Natural killer cell treated with Interleukin-12 subunit alpha and Interleukin-12 subunit beta and Interleukin-15 and Interleukin-18, amount 100 ng/mL, for 72 hours (primary cell): Measurements from ENCODE around the gene BCAS3. TPM values are rescaled to one million over a fixed set of nuclear protein-coding genes. Genes with fewer than 3 reads are reported as not detected.
A peak's percentile ranks its signal among the peaks of the same experiment; 100 is the strongest.

Experiments
- ATAC-seq, 2 donors: fragments of 150-1000 bp; cut with Tn5 transposase in 1 of 2; sonication (Bioruptor Pico), chemical (Tn5 transposase) in 1 of 2; 2 replicates each; pipeline ENCODE4 v1.10.0; 2021
- DNase-seq: peaks from one replicate; pipeline ENCODE4 v3.0.0; 2022; ENCODE audit warnings: low spot score
- H3K27ac Mint-ChIP-seq, 2 donors: 1 replicate in 1 of 2; 2 replicates in 1 of 2; pipeline ENCODE4 v1.8.0; 2022; ENCODE audit warnings: mixed read lengths in 2 of 2, mild to moderate bottlenecking in 1 of 2, moderate library complexity in 1 of 2
- H3K27me3 Mint-ChIP-seq, 2 donors: 1 replicate in 1 of 2; 2 replicates in 1 of 2; pipeline ENCODE4 v1.8.0; 2022; ENCODE audit warnings: mixed read lengths in 2 of 2
- H3K36me3 Mint-ChIP-seq: one replicate; pipeline ENCODE4 v1.8.0; 2022; ENCODE audit warnings: mixed read lengths
- H3K4me1 Mint-ChIP-seq, 2 donors: 1 replicate in 1 of 2; 2 replicates in 1 of 2; pipeline ENCODE4 v1.8.0; 2022; ENCODE audit warnings: low read depth in 2 of 2, mixed read lengths in 2 of 2, mild to moderate bottlenecking in 1 of 2
- H3K4me3 Mint-ChIP-seq: one replicate; pipeline ENCODE4 v1.8.0; 2022; ENCODE audit warnings: mixed read lengths
- H3K9me3 Mint-ChIP-seq: 2 replicates; pipeline ENCODE4 v1.8.0; 2022; ENCODE audit warnings: mixed read lengths
- total RNA-seq, 2 donors: library from RNA; stranded (reverse); gene quantifications; one replicate each; pipeline ENCODE4 v1.2.3, GENCODE V29; 2022

The BCAS3 gene
- total RNA-seq, 2 donors from 2014 or later = 19.5 to 26.4 TPM

- Mint-ChIP-seq H3K4me3 (no peak overlapping the region), H3K4me1 (peaks cover 5 to 6% of the 10 kb centered on the region in 2 donors), H3K36me3 (no peaks in the 10 kb centered on the region), H3K27me3 (no peaks in the 10 kb centered on the region), H3K27ac (no peak overlapping the region), H3K9me3 (no peaks in the 10 kb centered on the region)
- DNase-seq (peak; percentile 44), ATAC-seq (no peak)
These were observed 710.1 kb downstream of the BCAS3 start for GRCh38 chr17:61387511-61388305.

- ATAC-seq (no peak), DNase-seq (peak; percentile 38)
- Mint-ChIP-seq H3K27me3 (no peaks in the 10 kb centered on the region), H3K36me3 (no peaks in the 10 kb centered on the region), H3K9me3 (no peaks in the 10 kb centered on the region), H3K27ac (no peak overlapping the region), H3K4me3 (no peak overlapping the region), H3K4me1 (peaks cover 5 to 6% of the 10 kb centered on the region in 2 donors)
These were observed 711.1 kb downstream of the BCAS3 start for GRCh38 chr17:61388561-61389356.

GRCh38 chr17:61389670-61390478 is 712.2 kb downstream of the BCAS3 start:
- no peak overlapping the region for H3K4me3 Mint-ChIP-seq
- ATAC-seq (peak; percentile 37 to 54), DNase-seq (no peak)
- no peaks in the 10 kb centered on the region for H3K36me3 Mint-ChIP-seq
- peaks cover 0 to under 1% of the 10 kb centered on the region in 2 donors for H3K27me3 Mint-ChIP-seq
- no peak overlapping the region for H3K27ac Mint-ChIP-seq
- H3K9me3 Mint-ChIP-seq = no peaks in the 10 kb centered on the region
- peaks cover 5 to 6% of the 10 kb centered on the region in 2 donors for H3K4me1 Mint-ChIP-seq

- no peak for DNase-seq
- no peak for ATAC-seq
- Mint-ChIP-seq H3K27ac (no peak overlapping the region), H3K27me3 (peaks cover 0 to 5% of the 10 kb centered on the region in 2 donors), H3K4me1 (peaks cover 5 to 8% of the 10 kb centered on the region in 2 donors), H3K4me3 (no peak overlapping the region), H3K36me3 (no peaks in the 10 kb centered on the region), H3K9me3 (no peaks in the 10 kb centered on the region)
These were observed 712.8 kb downstream of the BCAS3 start for GRCh38 chr17:61390479-61390791.

- H3K4me1 Mint-ChIP-seq = peaks cover 5 to 8% of the 10 kb centered on the region in 2 donors
- no peak for DNase-seq
- H3K27ac Mint-ChIP-seq = no peak overlapping the region
- no peak overlapping the region for H3K4me3 Mint-ChIP-seq
- H3K27me3 Mint-ChIP-seq = peaks cover 0 to 10% of the 10 kb centered on the region in 2 donors
- no peaks in the 10 kb centered on the region for H3K36me3 Mint-ChIP-seq
- no peaks in the 10 kb centered on the region for H3K9me3 Mint-ChIP-seq
- ATAC-seq = no peak
These were observed 714.1 kb downstream of the BCAS3 start for GRCh38 chr17:61391595-61392291.

- peaks cover 2 to 11% of the 10 kb centered on the region in 2 donors for H3K27me3 Mint-ChIP-seq
- H3K36me3 Mint-ChIP-seq = no peaks in the 10 kb centered on the region
- DNase-seq (no peak), ATAC-seq (no peak)
- H3K4me3 Mint-ChIP-seq = no peak overlapping the region
- peaks cover 5 to 9% of the 10 kb centered on the region in 2 donors for H3K4me1 Mint-ChIP-seq
- no peaks in the 10 kb centered on the region for H3K9me3 Mint-ChIP-seq
- H3K27ac Mint-ChIP-seq = no peak overlapping the region
These were observed 715.0 kb downstream of the BCAS3 start for GRCh38 chr17:61392679-61393078.

- ATAC-seq (no peak), DNase-seq (no peak)
- Mint-ChIP-seq H3K27ac (no peak overlapping the region), H3K4me1 (peaks cover 8 to 17% of the 10 kb centered on the region in 2 donors), H3K36me3 (no peaks in the 10 kb centered on the region), H3K9me3 (no peaks in the 10 kb centered on the region), H3K4me3 (no peak overlapping the region), H3K27me3 (peaks cover 10 to 18% of the 10 kb centered on the region in 2 donors)
These were observed 715.9 kb downstream of the BCAS3 start for GRCh38 chr17:61393550-61393903.

- no peak overlapping the region for H3K27ac Mint-ChIP-seq
- no peaks in the 10 kb centered on the region for H3K9me3 Mint-ChIP-seq
- no peak overlapping the region for H3K4me3 Mint-ChIP-seq
- peak; percentile 20 for DNase-seq
- peaks cover 10 to 17% of the 10 kb centered on the region in 2 donors for H3K4me1 Mint-ChIP-seq
- H3K27me3 Mint-ChIP-seq = peaks cover 14 to 21% of the 10 kb centered on the region in 2 donors
- no peaks in the 10 kb centered on the region for H3K36me3 Mint-ChIP-seq
- ATAC-seq = no peak
These were observed 716.4 kb downstream of the BCAS3 start for GRCh38 chr17:61393904-61394629.

GRCh38 chr17:61394630-61395408 is 717.2 kb downstream of the BCAS3 start:
- no peaks in the 10 kb centered on the region for H3K9me3 Mint-ChIP-seq
- peaks cover 6 to 14% of the 10 kb centered on the region in 2 donors for H3K4me1 Mint-ChIP-seq
- H3K36me3 Mint-ChIP-seq = no peaks in the 10 kb centered on the region
- no peak for DNase-seq
- no peak overlapping the region for H3K27ac Mint-ChIP-seq
- peaks cover 14 to 21% of the 10 kb centered on the region in 2 donors for H3K27me3 Mint-ChIP-seq
- no peak overlapping the region for H3K4me3 Mint-ChIP-seq
- ATAC-seq = no peak

GRCh38 chr17:61395409-61395982 is 717.8 kb downstream of the BCAS3 start:
- H3K27me3 Mint-ChIP-seq = peaks cover 14 to 21% of the 10 kb centered on the region in 2 donors
- H3K4me3 Mint-ChIP-seq = no peak overlapping the region
- H3K36me3 Mint-ChIP-seq = no peaks in the 10 kb centered on the region
- peaks cover 6 to 14% of the 10 kb centered on the region in 2 donors for H3K4me1 Mint-ChIP-seq
- ATAC-seq (no peak), DNase-seq (no peak)
- no peaks in the 10 kb centered on the region for H3K9me3 Mint-ChIP-seq
- H3K27ac Mint-ChIP-seq = no peak overlapping the region

GRCh38 chr17:61395983-61396585 is 718.4 kb downstream of the BCAS3 start:
- H3K36me3 Mint-ChIP-seq = no peaks in the 10 kb centered on the region
- peaks cover 6 to 15% of the 10 kb centered on the region in 2 donors for H3K4me1 Mint-ChIP-seq
- DNase-seq (no peak), ATAC-seq (no peak)
- no peak overlapping the region for H3K27ac Mint-ChIP-seq
- no peak overlapping the region for H3K4me3 Mint-ChIP-seq
- peaks cover 16 to 24% of the 10 kb centered on the region in 2 donors for H3K27me3 Mint-ChIP-seq
- no peaks in the 10 kb centered on the region for H3K9me3 Mint-ChIP-seq
